GM12878 (cell line): ENCODE measurements around the gene RBBP5. TPM values are rescaled to one million over a fixed set of nuclear protein-coding genes. Genes with fewer than 3 reads are reported as not detected.

Experiments used
- ATAC-seq: fragments of 200-7000 bp; cut with Tn5 transposase; 3 replicates; pipeline ENCODE4 v1.9.1; 2020; ENCODE audit warnings: mild to moderate bottlenecking, moderate library complexity
- BruUV-seq: library from RNA; stranded (reverse); fragments of 400-500 nt; replicated peaks from 2 replicates; lab custom pipeline; 2021; lab: Mats Ljungman, UMichigan
- CTCF ChIA-PET: fragments of 300-600 bp; sonication (Branson Sonifier 250); formaldehyde crosslinking; extraction: SDS; loops from one replicate; lab custom pipeline; 2021; ENCODE audit warnings: inconsistent platforms; lab: Yijun Ruan, JAX
- POLR2A ChIA-PET: fragments of 350-600 bp; formaldehyde crosslinking; extraction: SDS; loops from one replicate; lab custom pipeline; 2021; ENCODE audit warnings: inconsistent platforms; lab: Charles Lee
- RAD21 ChIA-PET: fragments of 300-600 bp; sonication (Branson Sonifier 250); formaldehyde crosslinking; loops from one replicate; lab custom pipeline; 2023; ENCODE audit warnings: antibody characterized with exemption; ENCODE audit not compliant: unreplicated experiment; lab: Charles Lee
- SMC1A ChIA-PET: fragments of 300-600 bp; sonication (Branson Sonifier 250); formaldehyde crosslinking; loops from one replicate; lab custom pipeline; 2023; ENCODE audit not compliant: unreplicated experiment, uncharacterized antibody; lab: Charles Lee
- DNase-seq: peaks from one replicate; pipeline ENCODE4 v3.0.0-alpha.2; 2011; ENCODE audit warnings: low read depth, low spot score
- FAIRE-seq: peaks from 3 replicates; lab custom pipeline; 2011; peaks lifted over from hg19 to GRCh38; lab: Jason Lieb, UNC
- H2AFZ ChIP-seq: 2 replicates; pipeline ENCODE4 v1.6.0; 2011; ENCODE audit warnings: low read depth, low read length, control low read depth; ENCODE audit not compliant: control insufficient read depth
- H3K27ac ChIP-seq: 2 replicates; pipeline ENCODE4 v1.5.1; 2011; ENCODE audit warnings: control low read depth; ENCODE audit not compliant: control insufficient read depth, insufficient read depth
- H3K27me3 ChIP-seq, 2 experiments: replicated peaks in 1 of 2; 2 replicates each; pipeline versions ENCODE4 v1.6.0 to v1.6.1; 2011; ENCODE audit warnings: low read length in 1 of 2; ENCODE audit not compliant: control insufficient read depth in 2 of 2, insufficient read depth in 2 of 2
- H3K36me3 ChIP-seq, 2 experiments: 2 replicates each; pipeline ENCODE4 v1.5.1; 2011; ENCODE audit warnings: low read length in 1 of 2; ENCODE audit not compliant: control insufficient read depth in 2 of 2, insufficient read depth in 2 of 2
- H3K4me1 ChIP-seq: 2 replicates; pipeline ENCODE4 v1.6.1; 2011; ENCODE audit warnings: mild to moderate bottlenecking, low read length, moderate library complexity, mixed read lengths; ENCODE audit not compliant: control insufficient read depth, insufficient read depth
- H3K4me2 ChIP-seq: 2 replicates; pipeline ENCODE4 v1.6.0; 2011; ENCODE audit warnings: control low read depth; ENCODE audit not compliant: control insufficient read depth, insufficient read depth
- H3K4me3 ChIP-seq: fragments of 200-600 bp; sonication (generic); 2 replicates; pipeline ENCODE4 v1.5.1; 2016
- H3K79me2 ChIP-seq: 2 replicates; pipeline ENCODE4 v1.6.0; 2011; ENCODE audit warnings: low read length; ENCODE audit not compliant: control insufficient read depth, insufficient read depth
- H3K9ac ChIP-seq: 2 replicates; pipeline ENCODE4 v1.8.0; 2011; ENCODE audit warnings: low read length, control low read depth, mixed read lengths; ENCODE audit not compliant: control insufficient read depth, insufficient read depth
- H3K9me3 ChIP-seq: replicated peaks from 3 replicates; pipeline ENCODE4 v1.5.1; 2011; ENCODE audit warnings: mild to moderate bottlenecking, low read length; ENCODE audit not compliant: control insufficient read depth, insufficient read depth
- H4K20me1 ChIP-seq: 2 replicates; pipeline ENCODE4 v1.6.0; 2011; ENCODE audit not compliant: control insufficient read depth, insufficient read depth
- CEBPZ ChIP-seq: fragments of 150-350 bp; IDR thresholded peaks from 2 replicates; pipeline ENCODE4 v1.6.1; 2016; ENCODE audit warnings: low read depth, low read length
- CREB1 ChIP-seq: IDR thresholded peaks from 2 replicates; pipeline ENCODE4 v1.6.1; 2012; ENCODE audit warnings: low read depth, mild to moderate bottlenecking, inconsistent platforms
- IRF4 ChIP-seq: IDR thresholded peaks from 2 replicates; pipeline ENCODE4 v1.6.1; 2011; ENCODE audit warnings: low read depth, low read length
- MAX ChIP-seq: IDR thresholded peaks from 2 replicates; pipeline ENCODE4 v1.6.1; 2012; ENCODE audit warnings: low read depth, low read length, improper control_type of control experiment
- NFYB ChIP-seq: IDR thresholded peaks from 2 replicates; pipeline ENCODE4 v1.6.1; 2011; ENCODE audit warnings: low read depth, mild to moderate bottlenecking, low read length, improper control_type of control experiment, moderate library complexity; ENCODE audit not compliant: insufficient read depth
- NKRF ChIP-seq: fragments of 450-650 bp; conservative IDR thresholded peaks from 2 replicates; pipeline ENCODE4 v1.6.1; 2017; ENCODE audit warnings: mild to moderate bottlenecking, moderate library complexity
- NR2C1 ChIP-seq: fragments of 450-650 bp; IDR thresholded peaks from 2 replicates; pipeline ENCODE4 v1.6.1; 2017; ENCODE audit warnings: antibody characterized with exemption, mild to moderate bottlenecking, moderate library complexity
- POLR2A ChIP-seq: IDR thresholded peaks from 2 replicates; pipeline ENCODE4 v1.6.1; 2011; ENCODE audit warnings: low read depth, mild to moderate bottlenecking, low read length
- RAD51 ChIP-seq: fragments of 450-650 bp; IDR thresholded peaks from 2 replicates; pipeline ENCODE4 v1.6.1; 2016; ENCODE audit warnings: moderate library complexity, mild to moderate bottlenecking, inconsistent platforms
- RUNX3 ChIP-seq: IDR thresholded peaks from 2 replicates; pipeline ENCODE4 v1.6.1; 2012; ENCODE audit warnings: low read length, inconsistent platforms
- SKIL ChIP-seq: fragments of 450-650 bp; IDR thresholded peaks from 2 replicates; pipeline ENCODE4 v1.6.1; 2017; ENCODE audit warnings: mild to moderate bottlenecking, low read depth, inconsistent platforms; ENCODE audit not compliant: poor library complexity, severe bottlenecking
- WRNIP1 ChIP-seq: IDR thresholded peaks from 2 replicates; pipeline ENCODE4 v1.6.1; 2011; ENCODE audit warnings: low read depth, low read length, improper control_type of control experiment, borderline replicate concordance
- ZBTB11 ChIP-seq: fragments of 450-650 bp; formaldehyde crosslinking; IDR thresholded peaks from 2 replicates; pipeline ENCODE4 v1.5.0; 2022; ENCODE audit warnings: mild to moderate bottlenecking, missing genetic modification characterization
- ZNF384 ChIP-seq: IDR thresholded peaks from 2 replicates; pipeline ENCODE4 v1.6.1; 2012; ENCODE audit warnings: low read depth, mild to moderate bottlenecking, low read length, improper control_type of control experiment, borderline replicate concordance
- WGBS: methylation state at CpG from one replicate; pipeline ENCODE4 v1.1.6; 2016; ENCODE audit warnings: low lambda C conversion rate; ENCODE audit not compliant: insufficient replicate concordance, insufficient coverage; ENCODE audit errors: missing lambda C conversion rate; 5-methylcytosine and 5-hydroxymethylcytosine counted together
- in situ Hi-C: fragments of 300-500 bp; cut with MboI; formaldehyde crosslinking; loops from 9 replicates; pipeline ENCODE4 v1.14.3; 2018; ENCODE audit warnings: mixed read lengths
- intact Hi-C: fragments of 100-400 bp; cut with micrococcal nuclease; formaldehyde crosslinking; loops from one replicate; pipeline ENCODE4 v1.14.2; 2022; ENCODE audit not compliant: unreplicated experiment
- polyA plus RNA-seq, 11 experiments: library from polyadenylated mRNA; depleted of rRNA in 4 of 11; unstranded in 6 of 11; stranded (reverse) in 5 of 11; fragments of >200 nt; fragmentation: Nextera tagmentation in 4 of 11; fragmentation: Illumina TruSeq in 1 of 11; extraction: Ambion mirVana in 4 of 11; extraction: Trizol in 1 of 11; gene quantifications; 1 replicate in 1 of 11; 2 replicates in 10 of 11; pipeline versions ENCODE4 v1.2.1 to v1.2.3, GENCODE V29; 2011 to 2016; ENCODE audit warnings: inconsistent platforms in 2 of 11, missing spikeins in 2 of 11, low read depth in 1 of 11
- total RNA-seq, 4 experiments: library from RNA; depleted of rRNA in 3 of 4; stranded (reverse); fragments of >200 nt in 3 of 4; fragmentation: Illumina TruSeq in 1 of 4; extraction: Trizol in 1 of 4; gene quantifications; 2 replicates each; pipeline versions ENCODE4 v1.2.1 to v1.2.3, GENCODE V29; 2013 to 2021

The RBBP5 gene
- total and polyA plus RNA-seq, 10 of the 15 experiments (the other 5 are each of a cell fraction or from before 2014, with no cell fraction given) = 10.0 to 20.6 (median 14.8) TPM

GRCh38 chr1:205052690-205053089, 69.1 kb downstream of the RBBP5 start:
- in situ Hi-C loops (no loop called here), intact Hi-C loops (no loop called here)
- 18% methylated on average over 11 of the region's 11 CpGs for WGBS
- Histone ChIP-seq H3K4me3 (no peak overlapping the region), H3K4me2 (no peak overlapping the region), H3K36me3 (no peaks in the 10 kb centered on the region), H4K20me1 (no peaks in the 10 kb centered on the region), H3K79me2 (no peaks in the 10 kb centered on the region), H2AFZ (no peak overlapping the region), H3K27ac (no peak overlapping the region), H3K4me1 (no peaks in the 10 kb centered on the region), H3K27me3 (no peaks in the 10 kb centered on the region; a peak in 2 of 4 replicates), H3K9me3 (no peaks in the 10 kb centered on the region), H3K9ac (no peak overlapping the region)
- POLR2A ChIA-PET = no interaction called here
- no peak for ATAC-seq
- no peak for FAIRE-seq
- TF ChIP-seq ZBTB11 (CRISPR knock-in tag) = no peak
- TF ChIP-seq POLR2A = no peak
- TF ChIP-seq RAD51 = no peak
- no peak for TF ChIP-seq ZNF384
- TF ChIP-seq SKIL = no peak
- no peak for TF ChIP-seq CREB1
- TF ChIP-seq NKRF = no peak
- no peak for TF ChIP-seq RUNX3
- no peak for TF ChIP-seq MAX
- TF ChIP-seq CEBPZ = no peak
- no peak for TF ChIP-seq NFYB
- no peak for TF ChIP-seq WRNIP1
- TF ChIP-seq IRF4 = no peak
- no peak for TF ChIP-seq NR2C1
- no peak for DNase-seq
- CTCF ChIA-PET = interaction anchor here (1.1 to 5.5 kb wide), 3 partner anchors 9 to 89 kb away, joined by 3 to 35 read pairs (median 4); no protein-coding TSS in a partner anchor
- SMC1A ChIA-PET = interaction anchor here (0.8 to 1.2 kb wide), 2 partner anchors 9 to 63 kb away, joined by 3 read pairs; no protein-coding TSS in a partner anchor
- BruUV-seq = no TSS peak
- RAD21 ChIA-PET = no interaction called here
